CD8-positive, alpha-beta memory T cell (primary cell): ENCODE results near the gene ABCB6. TPM values are rescaled to one million over a fixed set of nuclear protein-coding genes. Genes with fewer than 3 reads are reported as not detected.

Source experiments
- CTCF ChIA-PET: fragments of 350-600 bp; sonication (Branson Sonifier 250); formaldehyde crosslinking; loops from one replicate; lab custom pipeline; 2021; ENCODE audit warnings: antibody characterized with exemption; lab: Charles Lee
- POLR2A ChIA-PET: fragments of 350-600 bp; sonication (Branson Sonifier 250); formaldehyde crosslinking; loops from one replicate; lab custom pipeline; 2021; ENCODE audit warnings: antibody characterized with exemption; lab: Charles Lee
- DNase-seq, 5 donors: peaks; one replicate each; pipeline versions ENCODE4 v3.0.0 to v3.0.0-alpha.2; 2020 to 2022; ENCODE audit warnings: mixed read lengths in 1 of 5
- H3K27ac ChIP-seq: one replicate; pipeline ENCODE4 v1.7.0; 2013; ENCODE audit warnings: low read depth, mild to moderate bottlenecking, low read length, moderate library complexity
- H3K27me3 ChIP-seq: 2 replicates; pipeline ENCODE4 v1.7.0; 2013; ENCODE audit warnings: low read length, mild to moderate bottlenecking; ENCODE audit not compliant: insufficient read depth, poor library complexity, severe bottlenecking
- H3K36me3 ChIP-seq: 2 replicates; pipeline ENCODE4 v1.7.0; 2013; ENCODE audit warnings: mild to moderate bottlenecking, low read length, moderate library complexity; ENCODE audit not compliant: insufficient read depth
- H3K4me1 ChIP-seq: 2 replicates; pipeline ENCODE4 v1.7.0; 2013; ENCODE audit warnings: mild to moderate bottlenecking, low read length, moderate library complexity; ENCODE audit not compliant: insufficient read depth
- H3K4me3 ChIP-seq: 2 replicates; pipeline ENCODE4 v1.7.0; 2013; ENCODE audit warnings: mild to moderate bottlenecking, low read length
- H3K9me3 ChIP-seq: 2 replicates; pipeline ENCODE4 v1.7.0; 2013; ENCODE audit warnings: mild to moderate bottlenecking, low read length
- H3K27ac Mint-ChIP-seq, 8 donors: one replicate each; pipeline ENCODE4 v1.8.0; 2020 to 2021; ENCODE audit warnings: mixed read lengths in 8 of 8, mild to moderate bottlenecking in 6 of 8, inconsistent platforms in 3 of 8, moderate library complexity in 3 of 8
- H3K27me3 Mint-ChIP-seq, 2 donors: one replicate each; pipeline ENCODE4 v1.8.0; 2020 to 2021; ENCODE audit warnings: mixed read lengths in 2 of 2, mild to moderate bottlenecking in 1 of 2, moderate library complexity in 1 of 2
- H3K36me3 Mint-ChIP-seq, 3 donors: one replicate each; pipeline ENCODE4 v1.8.0; 2020 to 2021; ENCODE audit warnings: mixed read lengths in 3 of 3, inconsistent platforms in 1 of 3, mild to moderate bottlenecking in 1 of 3
- H3K4me1 Mint-ChIP-seq, 3 donors: one replicate each; pipeline ENCODE4 v1.8.0; 2020 to 2021; ENCODE audit warnings: mixed read lengths in 3 of 3, inconsistent platforms in 1 of 3, mild to moderate bottlenecking in 1 of 3
- H3K4me3 Mint-ChIP-seq, 7 donors: one replicate each; pipeline ENCODE4 v1.8.0; 2020 to 2021; ENCODE audit warnings: mixed read lengths in 7 of 7, mild to moderate bottlenecking in 6 of 7, moderate library complexity in 4 of 7, inconsistent platforms in 2 of 7
- H3K9me3 Mint-ChIP-seq, 5 donors: one replicate each; pipeline ENCODE4 v1.8.0; 2020 to 2022; ENCODE audit warnings: mixed read lengths in 5 of 5, mild to moderate bottlenecking in 3 of 5, moderate library complexity in 2 of 5, inconsistent platforms in 1 of 5
- polyA plus RNA-seq: library from polyadenylated mRNA; unstranded; fragments of 300-500 nt; fragmentation: Illumina TruSeq; gene quantifications from one replicate; pipeline ENCODE4 v1.2.3, GENCODE V29; 2021
- total RNA-seq, 2 experiments: library from RNA; stranded (reverse); gene quantifications; one replicate each; pipeline ENCODE4 v1.2.3, GENCODE V29; 2021

Gene ABCB6
- total and polyA plus RNA-seq, 3 experiments from 2014 or later, result 2.1 to 22.8 (median 22.1) TPM

GRCh38 chr2:219245148-219245898 is 26.6 kb upstream of the ABCB6 start, which contains the start of the genes GLB1L and STK16:
Gene GLB1L, minus strand, starts transcription at chr2:219245444. Its CDS starts 1,871 bp downstream, at chr2:219243573.
Gene STK16, plus strand, starts transcription at chr2:219245479. Its CDS starts 521 bp downstream, at chr2:219246000.
- peak within 1 kb of the TSS; percentile 86 for H3K4me3 ChIP-seq
- H3K27ac ChIP-seq, result peak within 1 kb of the TSS; percentile 93
- H3K27me3 ChIP-seq, result no peaks in the 10 kb centered on the region
- Mint-ChIP-seq H3K4me3 (peak within 1 kb of the TSS; percentile 84 to 99 (median 91)), H3K27ac (peak within 1 kb of the TSS; percentile 91 to 98 (median 98)), H3K9me3 (peaks cover 0 to 2% (median 0%) of the 10 kb centered on the region in 5 donors), H3K36me3 (peaks cover 0 to 31% (median 7%) of the 10 kb centered on the region in 3 donors), H3K27me3 (peaks cover 0 to 6% of the 10 kb centered on the region in 2 donors), H3K4me1 (peaks cover 54 to 66% (median 55%) of the 10 kb centered on the region in 3 donors)
- peaks cover 56% of the 10 kb centered on the region for H3K4me1 ChIP-seq
- H3K9me3 ChIP-seq, result no peaks in the 10 kb centered on the region
- peak; percentile 79 to 93 (median 83) for DNase-seq
- POLR2A ChIA-PET, result interaction anchor here (0.5 to 11.9 kb wide), 10 partner anchors 9 to 143 kb away, joined by 3 to 164 read pairs (median 6); partner anchors contain the start of genes ABCB6, ANKZF1, ATG9A and CNPPD1
- CTCF ChIA-PET, result interaction anchor here (0.7 to 3.1 kb wide), 18 partner anchors 9 to 91 kb away, joined by 3 to 35 read pairs (median 4); partner anchors contain the start of genes DNAJB2, NHEJ1 and TUBA4A
- peaks cover 18% of the 10 kb centered on the region for H3K36me3 ChIP-seq

DNA sequence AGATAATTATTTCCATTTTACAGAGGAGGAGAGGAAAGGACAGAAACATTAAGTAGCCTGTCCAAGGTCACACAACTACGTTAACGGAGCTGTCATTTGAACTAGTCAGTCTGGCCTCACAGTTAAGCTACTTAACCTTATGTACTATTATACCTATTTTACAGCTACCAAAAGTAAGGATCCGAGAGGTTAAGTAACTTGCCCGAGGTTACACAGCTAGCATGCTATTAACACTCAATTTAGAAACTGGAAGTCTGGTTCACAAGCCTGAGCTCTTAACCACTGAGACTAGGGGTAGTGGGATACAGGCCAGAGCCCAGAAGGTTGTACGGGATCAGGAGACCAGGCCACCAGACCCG is 26.0 kb upstream of the ABCB6 start:
- H3K27ac Mint-ChIP-seq, result peak overlapping the region; percentile 91 to 98 (median 98)
- H3K9me3 Mint-ChIP-seq, result peaks cover 0 to 2% (median 0%) of the 10 kb centered on the region in 5 donors
- peak overlapping the region; percentile 84 to 99 (median 91) for H3K4me3 Mint-ChIP-seq
- Histone ChIP-seq H3K9me3 (no peaks in the 10 kb centered on the region), H3K27me3 (no peaks in the 10 kb centered on the region), H3K4me1 (peaks cover 51% of the 10 kb centered on the region), H3K27ac (peak overlapping the region; percentile 93), H3K4me3 (peak overlapping the region; percentile 86), H3K36me3 (peaks cover 12% of the 10 kb centered on the region)
- H3K27me3 Mint-ChIP-seq, result peaks cover 0 to 6% of the 10 kb centered on the region in 2 donors
- POLR2A ChIA-PET, result interaction anchor here (0.5 to 11.9 kb wide), 9 partner anchors 10 to 143 kb away, joined by 3 to 164 read pairs (median 8); partner anchors contain the start of genes ABCB6, ANKZF1, ATG9A and CNPPD1
- CTCF ChIA-PET, result interaction anchor here (0.7 to 3.1 kb wide), 16 partner anchors 10 to 85 kb away, joined by 3 to 35 read pairs (median 4); partner anchors contain the start of genes DNAJB2 and TUBA4A
- H3K36me3 Mint-ChIP-seq, result peaks cover 0 to 25% (median 5%) of the 10 kb centered on the region in 3 donors
- peaks cover 49 to 61% (median 49%) of the 10 kb centered on the region in 3 donors for H3K4me1 Mint-ChIP-seq
- DNase-seq, result no peak

GRCh38 chr2:219243291-219243761 is 24.6 kb upstream of the ABCB6 start:
- DNase-seq, result no peak
- peaks cover 35 to 46% (median 35%) of the 10 kb centered on the region in 3 donors for H3K4me1 Mint-ChIP-seq
- H3K36me3 ChIP-seq, result peaks cover 4% of the 10 kb centered on the region
- peaks cover 0 to 15% (median 1%) of the 10 kb centered on the region in 3 donors for H3K36me3 Mint-ChIP-seq
- peaks cover 0 to 2% (median 0%) of the 10 kb centered on the region in 5 donors for H3K9me3 Mint-ChIP-seq
- H3K4me1 ChIP-seq, result peaks cover 37% of the 10 kb centered on the region
- H3K27ac ChIP-seq, result no peak overlapping the region
- H3K9me3 ChIP-seq, result no peaks in the 10 kb centered on the region
- peaks cover 0 to 6% of the 10 kb centered on the region in 2 donors for H3K27me3 Mint-ChIP-seq
- POLR2A ChIA-PET, result interaction anchor here (11.9 kb wide), 1 partner anchor 13 kb away, joined by 164 read pairs; the partner anchor contains the start of genes ANKZF1 and ATG9A
- peak overlapping the region in 7 of 8 donors; percentile 14 to 66 (median 46) for H3K27ac Mint-ChIP-seq
- CTCF ChIA-PET, result interaction anchor here (3.1 kb wide), 1 partner anchor 51 kb away, joined by 35 read pairs; no protein-coding TSS in a partner anchor
- peak overlapping the region in 3 of 7 donors; percentile 50 to 76 (median 71) for H3K4me3 Mint-ChIP-seq
- no peaks in the 10 kb centered on the region for H3K27me3 ChIP-seq
- no peak overlapping the region for H3K4me3 ChIP-seq

- ChIA-PET POLR2A (no interaction called here), CTCF (interaction anchor here (0.7 kb wide), 1 partner anchor 43 kb away, joined by 3 read pairs; no protein-coding TSS in a partner anchor)
- Histone ChIP-seq H3K27me3 (no peaks in the 10 kb centered on the region), H3K4me3 (no peak overlapping the region), H3K36me3 (peaks cover 65% of the 10 kb centered on the region), H3K27ac (no peak overlapping the region), H3K4me1 (peaks cover 21% of the 10 kb centered on the region), H3K9me3 (no peaks in the 10 kb centered on the region)
- H3K36me3 Mint-ChIP-seq, result peaks cover 3 to 82% (median 17%) of the 10 kb centered on the region in 3 donors
- H3K4me3 Mint-ChIP-seq, result peak overlapping the region in 1 of 7 donors; percentile 69
- no peaks in the 10 kb centered on the region for H3K9me3 Mint-ChIP-seq
- H3K4me1 Mint-ChIP-seq, result peaks cover 24 to 50% (median 31%) of the 10 kb centered on the region in 3 donors
- no peaks in the 10 kb centered on the region for H3K27me3 Mint-ChIP-seq
- no peak for DNase-seq
- H3K27ac Mint-ChIP-seq, result peak overlapping the region in 3 of 8 donors; percentile 29 to 66 (median 61)
Measured at GRCh38 chr2:219234331-219234730, 15.6 kb upstream of the ABCB6 start.

GRCh38 chr2:219230059-219230540 is 11.3 kb upstream of the ABCB6 start:
- H3K27me3 ChIP-seq, result no peaks in the 10 kb centered on the region
- no peaks in the 10 kb centered on the region for H3K9me3 Mint-ChIP-seq
- peak in 2 of 5 donors; percentile 36 to 39 for DNase-seq
- peak overlapping the region; percentile 96 for H3K27ac ChIP-seq
- H3K9me3 ChIP-seq, result no peaks in the 10 kb centered on the region
- H3K4me1 Mint-ChIP-seq, result peaks cover 45 to 77% (median 54%) of the 10 kb centered on the region in 3 donors
- H3K36me3 ChIP-seq, result peaks cover 49% of the 10 kb centered on the region
- H3K27ac Mint-ChIP-seq, result peak overlapping the region; percentile 94 to 100 (median 98)
- peaks cover 0 to 75% (median 10%) of the 10 kb centered on the region in 3 donors for H3K36me3 Mint-ChIP-seq
- peak overlapping the region; percentile 92 to 100 (median 98) for H3K4me3 Mint-ChIP-seq
- CTCF ChIA-PET, result interaction anchor here (0.9 to 7.6 kb wide), 11 partner anchors 9 to 69 kb away, joined by 3 to 51 read pairs (median 5); partner anchors contain the start of genes DNAJB2, GLB1L, STK16 and TUBA4A
- peaks cover 44% of the 10 kb centered on the region for H3K4me1 ChIP-seq
- POLR2A ChIA-PET, result interaction anchor here (0.7 to 4.5 kb wide), 14 partner anchors 9 to 157 kb away, joined by 3 to 164 read pairs (median 6); partner anchors contain the start of genes ABCB6, CNPPD1, DNAJB2 and DNPEP
- no peaks in the 10 kb centered on the region for H3K27me3 Mint-ChIP-seq
- H3K4me3 ChIP-seq, result peak overlapping the region; percentile 93

DNA sequence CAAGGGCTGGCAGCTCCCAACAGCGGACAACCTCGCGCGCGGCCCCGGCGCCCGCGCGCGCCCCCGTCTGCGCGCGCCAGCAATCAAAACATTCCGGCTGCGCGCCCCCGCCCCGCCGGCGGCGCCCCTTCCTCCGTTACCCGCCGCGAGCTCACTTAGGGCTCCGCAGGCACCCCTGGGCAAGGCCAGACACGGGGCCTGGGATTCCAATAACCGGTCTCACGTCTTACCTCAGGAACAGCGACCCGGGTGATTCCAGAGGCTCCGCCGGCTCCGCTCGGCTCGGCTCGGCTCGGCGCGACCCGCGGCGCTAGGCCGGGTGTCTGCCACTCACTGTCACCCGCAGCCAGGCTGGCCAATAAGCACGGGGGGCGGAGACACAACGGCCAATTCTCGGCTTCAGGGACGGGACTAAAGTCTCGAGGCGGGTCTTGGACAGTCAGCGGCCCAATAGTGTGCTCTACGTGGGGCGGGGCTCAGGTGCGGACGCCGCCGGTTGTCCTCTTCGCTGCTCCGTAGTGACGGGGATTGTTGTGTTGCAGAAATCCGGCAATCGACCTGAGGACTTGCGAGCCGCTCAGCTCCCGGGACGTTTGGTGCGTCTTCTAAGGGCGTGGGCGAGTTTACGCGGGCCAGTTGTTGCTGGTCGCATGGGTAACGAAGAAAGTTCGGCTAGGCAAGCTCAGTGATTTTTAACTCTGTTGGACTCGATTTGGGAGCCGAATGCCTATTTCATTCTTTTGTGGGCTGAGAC is 10.7 kb upstream of the ABCB6 start, which contains the start of the genes ANKZF1 and ATG9A:
TSS of gene ANKZF1 (plus strand) at position 502 of the 754 bp plus-strand sequence. CDS start 452 bp downstream, outside the sequence.
TSS of gene ATG9A (minus strand) at position 332 of the 754 bp plus-strand sequence. CDS start 1,612 bp downstream, outside the sequence.
- Mint-ChIP-seq H3K27me3 (no peaks in the 10 kb centered on the region), H3K4me3 (peak within 1 kb of the TSS; percentile 92 to 100 (median 98)), H3K36me3 (peaks cover 0 to 75% (median 11%) of the 10 kb centered on the region in 3 donors), H3K9me3 (no peaks in the 10 kb centered on the region), H3K27ac (peak within 1 kb of the TSS; percentile 94 to 100 (median 98)), H3K4me1 (peaks cover 42 to 79% (median 54%) of the 10 kb centered on the region in 3 donors)
- Histone ChIP-seq H3K36me3 (peaks cover 49% of the 10 kb centered on the region), H3K4me1 (peaks cover 44% of the 10 kb centered on the region), H3K27ac (peak within 1 kb of the TSS; percentile 96), H3K27me3 (no peaks in the 10 kb centered on the region), H3K9me3 (no peaks in the 10 kb centered on the region), H3K4me3 (peak within 1 kb of the TSS; percentile 93)
- DNase-seq, result peak; percentile 96 to 99 (median 98)
- ChIA-PET POLR2A (interaction anchor here (0.7 to 4.5 kb wide), 15 partner anchors 10 to 158 kb away, joined by 3 to 164 read pairs (median 6); partner anchors contain the start of genes ABCB6, CNPPD1, DNAJB2 and DNPEP), CTCF (interaction anchor here (0.8 to 7.6 kb wide), 12 partner anchors 9 to 70 kb away, joined by 3 to 51 read pairs (median 5); partner anchors contain the start of genes DNAJB2, NHEJ1, TUBA4A and TUBA4B)
